Suprapubic skin (tissue), 4 donors: ENCODE data around the gene SERTAD2. TPM values are rescaled to one million over a fixed set of nuclear protein-coding genes. Genes with fewer than 3 reads are reported as not detected.

Experiments
- DNase-seq, 2 donors: peaks; one replicate each; pipeline ENCODE4 v3.0.0-alpha.2; 2019; ENCODE audit warnings: low spot score in 2 of 2
- H3K27ac ChIP-seq: fragments of 200-600 bp; sonication (generic); one replicate; pipeline ENCODE4 v1.5.1; 2019
- H3K27me3 ChIP-seq: fragments of 200-600 bp; sonication (generic); one replicate; pipeline ENCODE4 v1.5.1; 2019
- H3K36me3 ChIP-seq: fragments of 200-600 bp; sonication (generic); one replicate; pipeline ENCODE4 v1.5.1; 2019
- H3K4me1 ChIP-seq: fragments of 200-600 bp; sonication (generic); one replicate; pipeline ENCODE4 v1.5.1; 2019
- H3K4me3 ChIP-seq: fragments of 200-600 bp; sonication (generic); one replicate; pipeline ENCODE4 v1.5.1; 2019; ENCODE audit warnings: mild to moderate bottlenecking
- H3K9me3 ChIP-seq: fragments of 200-600 bp; sonication (generic); one replicate; pipeline ENCODE4 v1.5.1; 2019
- CTCF ChIP-seq, 2 donors: fragments of 200-600 bp in 1 of 2; fragments of 450-650 bp in 1 of 2; sonication (generic) in 1 of 2; IDR thresholded peaks; one replicate each; pipeline ENCODE4 v1.5.1; 2016 to 2019; ENCODE audit warnings: antibody characterized with exemption in 2 of 2, mild to moderate bottlenecking in 1 of 2, moderate library complexity in 1 of 2
- EP300 ChIP-seq: sonication (generic); formaldehyde crosslinking; IDR thresholded peaks from one replicate; pipeline ENCODE4 v1.6.1; 2017; ENCODE audit warnings: antibody characterized with exemption
- POLR2A ChIP-seq, 2 donors: fragments of 450-650 bp; IDR thresholded peaks; one replicate each; pipeline ENCODE4 v1.6.1; 2017; ENCODE audit warnings: antibody characterized with exemption in 2 of 2, mild to moderate bottlenecking in 2 of 2, moderate library complexity in 2 of 2
- POLR2AphosphoS5 ChIP-seq, 3 donors: sonication (generic); formaldehyde crosslinking; IDR thresholded peaks; one replicate each; pipeline ENCODE4 v1.6.1; 2017; ENCODE audit warnings: antibody characterized with exemption in 3 of 3
- WGBS: methylation state at CpG from one replicate; pipeline ENCODE4 v1.1.5; 2018; 5-methylcytosine and 5-hydroxymethylcytosine counted together
- total RNA-seq, 4 donors: library from RNA; depleted of rRNA; stranded (reverse); fragments of >200 nt; gene quantifications; one replicate each; pipeline ENCODE4 v1.1.0, GENCODE V29; 2016

The SERTAD2 gene
- total RNA-seq, 4 donors from 2014 or later = 23.7 to 36.4 (median 30.9) TPM

GRCh38 chr2:64581777-64582539 is 71.8 kb downstream of the SERTAD2 start:
- Histone ChIP-seq H3K9me3 (no peaks in the 10 kb centered on the region), H3K36me3 (peaks cover 46% of the 10 kb centered on the region), H3K27ac (no peak overlapping the region), H3K4me1 (peaks cover under 1% of the 10 kb centered on the region), H3K27me3 (no peaks in the 10 kb centered on the region), H3K4me3 (no peak overlapping the region)
- no peak for TF ChIP-seq CTCF (IDR thresholded peaks at IDR 0.05)
- TF ChIP-seq EP300 = no peak
- TF ChIP-seq POLR2A (IDR thresholded peaks at IDR 0.05) = no peak
- no peak for TF ChIP-seq POLR2AphosphoS5 (IDR thresholded peaks at IDR 0.05)
- DNase-seq = no peak
- 95% methylated on average over 1 of the region's 1 CpG for WGBS

Other genes with a start within 250 kb of the SERTAD2 start
- gene LGALSL, start 199.8 kb downstream of the SERTAD2 start, total RNA-seq = 100 to 1,000 TPM in 2 of 4 donors, 10 to 100 TPM in 2; 74.2 to 133 (median 106) TPM
- gene AFTPH, start 129.6 kb downstream of the SERTAD2 start, total RNA-seq = 10 to 100 TPM; 49.1 to 64.3 (median 57.1) TPM